Endodermal cell (in vitro differentiated cells): ENCODE measurements around the gene CAMTA1. TPM values are rescaled to one million over a fixed set of nuclear protein-coding genes. Genes with fewer than 3 reads are reported as not detected.

Experiments used
- DNase-seq: peaks from one replicate; pipeline ENCODE4 v3.0.0-alpha.2; 2017
- H3K27ac ChIP-seq: 2 replicates; pipeline ENCODE4 v1.5.1; 2013; ENCODE audit warnings: mild to moderate bottlenecking, low read depth, low read length, moderate library complexity
- H3K27me3 ChIP-seq: 2 replicates; pipeline ENCODE4 v1.6.1; 2013; ENCODE audit warnings: mild to moderate bottlenecking, low read length, moderate library complexity; ENCODE audit not compliant: insufficient read depth, control insufficient read depth, poor library complexity, severe bottlenecking
- H3K36me3 ChIP-seq: 2 replicates; pipeline ENCODE4 v1.7.0; 2013; ENCODE audit warnings: mild to moderate bottlenecking, low read length, moderate library complexity; ENCODE audit not compliant: control insufficient read depth, insufficient read depth
- H3K4me1 ChIP-seq: one replicate; pipeline ENCODE4 v1.7.0; 2013; ENCODE audit warnings: low read length; ENCODE audit not compliant: control insufficient read depth, insufficient read depth
- H3K4me3 ChIP-seq: 2 replicates; pipeline ENCODE4 v1.5.1; 2013; ENCODE audit warnings: mild to moderate bottlenecking, low read length, moderate library complexity
- H3K9ac ChIP-seq: 2 replicates; pipeline ENCODE4 v1.6.1; 2013; ENCODE audit warnings: mild to moderate bottlenecking, low read length, moderate library complexity; ENCODE audit not compliant: poor library complexity, severe bottlenecking; ENCODE audit errors: extremely low read depth
- H3K9me3 ChIP-seq: 2 replicates; pipeline ENCODE4 v1.6.1; 2013; ENCODE audit warnings: mild to moderate bottlenecking, low read length, moderate library complexity; ENCODE audit not compliant: control insufficient read depth
- H3K27ac Mint-ChIP-seq: 2 replicates; pipeline ENCODE4 v1.8.0; 2020; ENCODE audit warnings: mixed read lengths
- H3K27me3 Mint-ChIP-seq: 2 replicates; pipeline ENCODE4 v1.8.0; 2021; ENCODE audit warnings: mild to moderate bottlenecking, mixed read lengths; ENCODE audit not compliant: insufficient read depth
- H3K36me3 Mint-ChIP-seq: 2 replicates; pipeline ENCODE4 v1.8.0; 2020; ENCODE audit warnings: low read depth, mixed read lengths
- H3K4me1 Mint-ChIP-seq: 2 replicates; pipeline ENCODE4 v1.8.0; 2020; ENCODE audit warnings: mixed read lengths
- H3K4me3 Mint-ChIP-seq: 2 replicates; pipeline ENCODE4 v1.8.0; 2020; ENCODE audit warnings: mild to moderate bottlenecking, moderate library complexity, mixed read lengths
- H3K9me3 Mint-ChIP-seq: 2 replicates; pipeline ENCODE4 v1.8.0; 2020; ENCODE audit warnings: mild to moderate bottlenecking, mixed read lengths
- WGBS, 2 experiments: methylation state at CpG; one replicate each; pipeline versions ENCODE4 v1.1.5 to v1.1.7; 2013; ENCODE audit warnings: missing lambda C conversion rate in 2 of 2, mixed read lengths in 1 of 2; ENCODE audit not compliant: insufficient coverage in 1 of 2, insufficient read length in 1 of 2; 5-methylcytosine and 5-hydroxymethylcytosine counted together
- total RNA-seq, 2 donors: library from RNA; stranded (reverse); fragmentation: NEBNext Ultra II Directional in 1 of 2; extraction: Animal tissue kit (Norgen Biotek cat#: 25700) in 1 of 2; gene quantifications; 2 replicates in 1 of 2; 3 replicates in 1 of 2; pipeline ENCODE4 v1.2.1, GENCODE V29; 2021
- TF ChIP-seq, protein P1 (sequence below): fragments of 200-600 bp; sonication (generic); conservative IDR thresholded peaks from 2 replicates; pipeline ENCODE4 v1.5.0; 2021; ENCODE audit warnings: antibody characterized with exemption, mild to moderate bottlenecking

Gene CAMTA1
- total RNA-seq, 2 donors from 2014 or later = 123 to 137 TPM

DNA sequence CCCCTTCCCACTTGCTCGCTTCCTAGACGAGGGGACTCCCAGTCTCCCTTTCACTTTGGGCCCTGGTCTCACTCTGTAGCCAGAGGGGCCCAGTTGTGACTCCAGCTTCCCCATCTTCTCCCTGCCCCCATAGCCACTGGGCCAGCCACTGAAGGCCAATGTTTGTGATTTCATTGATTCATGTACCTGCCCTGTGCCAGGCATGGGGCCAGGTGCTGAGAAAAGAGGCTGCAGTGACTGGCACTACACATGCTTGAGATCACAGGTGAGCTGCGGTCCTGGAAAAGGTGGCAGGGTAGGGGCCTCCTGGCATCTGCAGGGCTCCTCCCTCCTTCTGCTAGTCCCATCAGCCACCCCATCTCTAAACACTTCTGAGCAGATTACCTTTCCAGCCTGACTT is 640.5 kb downstream of the CAMTA1 start:
- Histone ChIP-seq H3K9ac (no peak overlapping the region), H3K27me3 (no peaks in the 10 kb centered on the region), H3K9me3 (no peaks in the 10 kb centered on the region), H3K36me3 (no peaks in the 10 kb centered on the region), H3K27ac (no peak overlapping the region), H3K4me1 (no peaks in the 10 kb centered on the region), H3K4me3 (no peak overlapping the region)
- peaks cover 2% of the 10 kb centered on the region for H3K27me3 Mint-ChIP-seq
- no peak overlapping the region for H3K27ac Mint-ChIP-seq
- DNase-seq = no peak
- H3K4me1 Mint-ChIP-seq = no peaks in the 10 kb centered on the region
- no peaks in the 10 kb centered on the region for H3K9me3 Mint-ChIP-seq
- TF ChIP-seq, protein P1, sequence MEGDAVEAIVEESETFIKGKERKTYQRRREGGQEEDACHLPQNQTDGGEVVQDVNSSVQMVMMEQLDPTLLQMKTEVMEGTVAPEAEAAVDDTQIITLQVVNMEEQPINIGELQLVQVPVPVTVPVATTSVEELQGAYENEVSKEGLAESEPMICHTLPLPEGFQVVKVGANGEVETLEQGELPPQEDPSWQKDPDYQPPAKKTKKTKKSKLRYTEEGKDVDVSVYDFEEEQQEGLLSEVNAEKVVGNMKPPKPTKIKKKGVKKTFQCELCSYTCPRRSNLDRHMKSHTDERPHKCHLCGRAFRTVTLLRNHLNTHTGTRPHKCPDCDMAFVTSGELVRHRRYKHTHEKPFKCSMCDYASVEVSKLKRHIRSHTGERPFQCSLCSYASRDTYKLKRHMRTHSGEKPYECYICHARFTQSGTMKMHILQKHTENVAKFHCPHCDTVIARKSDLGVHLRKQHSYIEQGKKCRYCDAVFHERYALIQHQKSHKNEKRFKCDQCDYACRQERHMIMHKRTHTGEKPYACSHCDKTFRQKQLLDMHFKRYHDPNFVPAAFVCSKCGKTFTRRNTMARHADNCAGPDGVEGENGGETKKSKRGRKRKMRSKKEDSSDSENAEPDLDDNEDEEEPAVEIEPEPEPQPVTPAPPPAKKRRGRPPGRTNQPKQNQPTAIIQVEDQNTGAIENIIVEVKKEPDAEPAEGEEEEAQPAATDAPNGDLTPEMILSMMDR = no peak
- 82 to 89% methylated on average over 3 of the region's 3 CpGs for WGBS, 2 experiments
- no peaks in the 10 kb centered on the region for H3K36me3 Mint-ChIP-seq
- no peak overlapping the region for H3K4me3 Mint-ChIP-seq

DNA sequence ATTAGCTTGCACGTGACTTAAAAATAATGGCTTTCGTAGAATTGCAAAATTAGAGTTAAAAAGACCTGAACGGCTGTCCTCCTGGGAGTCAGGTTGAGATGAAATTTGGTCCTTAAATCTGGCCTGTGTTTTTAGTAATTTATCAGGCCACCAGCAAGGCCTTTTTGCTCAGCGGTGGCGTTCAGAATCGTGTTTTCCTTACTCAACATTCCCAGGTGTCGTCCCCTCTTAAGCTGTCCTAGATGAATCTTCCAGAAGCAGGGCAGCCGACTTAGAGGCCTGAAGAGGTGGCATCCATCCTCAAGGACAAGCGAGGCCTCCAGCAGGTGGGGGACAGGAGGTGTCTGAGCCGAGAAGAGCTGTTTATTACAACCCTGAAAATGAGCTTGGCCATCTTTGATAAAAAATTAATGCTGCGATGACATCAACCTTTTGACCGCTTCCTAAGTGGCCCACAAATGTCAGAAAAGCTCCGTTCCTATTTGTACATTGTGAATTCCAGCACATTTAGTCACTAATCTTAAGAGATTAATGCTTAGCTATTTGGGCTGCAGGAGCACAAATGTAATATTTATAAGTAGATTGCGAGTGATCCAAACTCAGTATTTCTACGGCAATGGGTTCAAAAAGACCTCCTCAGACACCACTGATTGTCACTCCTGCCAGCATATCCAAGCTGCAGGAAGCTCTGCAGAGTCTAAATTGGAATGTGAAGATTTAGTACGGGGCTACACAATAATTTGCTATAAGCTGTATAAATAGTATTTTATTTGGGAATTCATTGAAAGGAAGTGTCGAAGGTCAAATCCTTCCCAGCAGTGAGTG is 641.7 kb downstream of the CAMTA1 start:
- Mint-ChIP-seq H3K9me3 (no peaks in the 10 kb centered on the region), H3K27ac (no peak overlapping the region), H3K27me3 (peaks cover 2% of the 10 kb centered on the region), H3K36me3 (no peaks in the 10 kb centered on the region), H3K4me3 (no peak overlapping the region), H3K4me1 (no peaks in the 10 kb centered on the region)
- TF ChIP-seq, protein P1 = no peak
- WGBS, 2 experiments = 87 to 89% methylated on average over 15 to 17 of the region's 17 CpGs
- Histone ChIP-seq H3K9ac (no peak overlapping the region), H3K27ac (no peak overlapping the region), H3K36me3 (no peaks in the 10 kb centered on the region), H3K27me3 (no peaks in the 10 kb centered on the region), H3K4me3 (no peak overlapping the region), H3K9me3 (no peaks in the 10 kb centered on the region), H3K4me1 (no peaks in the 10 kb centered on the region)
- DNase-seq = no peak

DNA sequence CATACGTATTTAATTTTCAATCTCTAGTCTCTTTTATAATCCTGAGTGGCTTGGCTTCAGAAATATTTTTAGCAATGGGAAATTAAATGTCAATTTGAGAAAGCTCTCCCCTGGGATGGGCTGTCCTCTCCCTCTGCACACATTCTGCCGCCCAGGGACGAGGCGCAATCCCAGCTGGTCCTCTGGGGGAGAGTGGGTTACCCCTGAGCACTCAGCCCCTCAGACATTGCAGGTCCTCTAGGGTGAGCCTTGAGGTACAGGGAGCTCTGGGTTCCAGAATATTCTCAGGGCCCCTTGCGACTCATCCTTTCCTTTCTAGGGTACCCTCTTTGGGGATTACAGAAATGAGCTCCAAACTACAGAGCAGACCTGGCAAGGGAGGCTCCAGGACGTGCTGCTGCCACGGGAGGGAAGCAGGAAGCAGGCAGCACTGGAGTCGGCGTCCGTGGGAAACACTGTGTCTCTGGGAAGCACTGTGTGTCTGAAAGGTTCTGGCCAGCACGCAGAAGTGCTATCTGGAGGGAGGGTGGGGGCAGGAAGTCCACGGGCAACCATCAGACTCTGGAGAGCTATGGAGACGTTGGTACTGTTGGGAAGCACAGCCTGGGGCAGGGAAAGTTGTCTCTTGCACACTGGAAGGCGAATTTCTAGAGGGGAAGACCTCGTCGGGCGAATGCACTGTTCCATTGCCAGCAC is 642.5 kb downstream of the CAMTA1 start:
- no peak for DNase-seq
- H3K4me1 Mint-ChIP-seq = no peaks in the 10 kb centered on the region
- no peaks in the 10 kb centered on the region for H3K36me3 ChIP-seq
- no peak overlapping the region for H3K27ac ChIP-seq
- H3K4me3 Mint-ChIP-seq = no peak overlapping the region
- no peaks in the 10 kb centered on the region for H3K27me3 ChIP-seq
- no peak overlapping the region for H3K27ac Mint-ChIP-seq
- H3K4me3 ChIP-seq = no peak overlapping the region
- H3K36me3 Mint-ChIP-seq = no peaks in the 10 kb centered on the region
- no peaks in the 10 kb centered on the region for H3K4me1 ChIP-seq
- peaks cover 2% of the 10 kb centered on the region for H3K27me3 Mint-ChIP-seq
- WGBS, 2 experiments = 89 to 93% methylated on average over 8 to 17 of the region's 17 CpGs
- TF ChIP-seq, protein P1 = no peak
- no peak overlapping the region for H3K9ac ChIP-seq
- H3K9me3 Mint-ChIP-seq = no peaks in the 10 kb centered on the region
- H3K9me3 ChIP-seq = no peaks in the 10 kb centered on the region
